SK-N-DZ (cell line): Measurements from ENCODE around the gene FAAH.

Experiments
- DNase-seq: peaks from one replicate; pipeline ENCODE4 v3.0.0-alpha.2; 2015; ENCODE audit warnings: low spot score

The FAAH gene

DNA sequence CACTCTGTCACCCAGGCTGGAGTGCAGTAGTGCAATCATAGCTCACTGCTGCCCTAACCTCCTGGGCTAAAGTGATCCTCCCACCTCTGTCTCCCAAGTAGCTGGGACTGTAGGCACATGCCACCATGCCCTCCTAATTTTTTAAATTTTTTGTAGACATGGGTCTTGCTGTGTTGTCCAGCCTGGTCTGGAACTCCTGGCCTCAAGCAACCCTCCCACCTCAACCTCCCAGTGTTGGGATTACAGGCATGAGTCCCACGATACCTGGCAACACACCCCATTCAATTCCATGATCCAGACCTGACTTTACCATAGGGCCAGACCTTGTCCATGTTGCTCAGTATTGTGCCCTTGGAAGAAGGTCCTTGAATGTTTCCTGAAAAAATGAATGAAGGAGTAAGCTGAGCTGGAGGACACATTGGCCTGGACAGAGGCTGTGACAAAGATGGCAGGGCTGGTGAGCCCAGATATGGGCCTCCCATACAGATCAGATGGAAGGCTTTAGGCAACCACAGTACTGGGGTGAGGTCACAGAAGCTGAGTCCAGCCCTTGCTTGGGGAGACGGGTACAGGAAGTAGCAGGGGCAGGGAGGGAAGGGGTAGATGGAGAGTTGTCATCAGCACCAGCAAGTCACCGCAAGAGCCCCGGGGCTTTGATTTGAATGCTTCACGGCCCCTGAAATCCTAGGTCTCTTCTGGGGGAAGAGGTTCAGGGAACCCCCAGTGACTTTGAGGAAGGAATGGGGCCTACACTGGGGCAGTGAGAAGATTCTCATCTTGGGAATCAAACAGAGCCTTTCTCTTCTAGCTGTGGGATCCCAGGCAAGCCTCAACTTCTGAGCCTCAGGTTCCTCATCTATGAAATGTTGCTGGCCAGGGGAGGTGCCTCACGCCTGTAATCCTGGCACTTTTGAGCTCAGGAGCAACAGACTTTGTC, 55.4 kb downstream of the FAAH start:
- DNase-seq = no peak

DNA sequence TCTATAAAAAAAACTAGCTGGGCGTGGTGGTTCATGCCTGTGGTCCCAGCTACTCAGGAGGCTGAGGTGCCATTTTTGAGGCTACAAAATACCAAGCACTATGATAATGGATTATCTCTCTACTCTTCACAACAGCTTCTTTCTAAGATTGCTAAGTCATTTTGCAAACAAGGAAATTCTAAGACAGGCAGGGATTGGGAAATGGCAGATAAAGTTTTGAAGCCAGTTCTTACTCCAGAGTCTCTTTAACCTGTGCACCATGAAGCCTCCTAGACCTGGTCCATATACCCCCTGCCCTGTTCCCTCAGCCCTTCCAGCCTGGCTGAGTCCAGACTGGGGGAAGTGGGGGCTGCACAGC, 56.0 kb downstream of the FAAH start:
- no peak for DNase-seq

DNA sequence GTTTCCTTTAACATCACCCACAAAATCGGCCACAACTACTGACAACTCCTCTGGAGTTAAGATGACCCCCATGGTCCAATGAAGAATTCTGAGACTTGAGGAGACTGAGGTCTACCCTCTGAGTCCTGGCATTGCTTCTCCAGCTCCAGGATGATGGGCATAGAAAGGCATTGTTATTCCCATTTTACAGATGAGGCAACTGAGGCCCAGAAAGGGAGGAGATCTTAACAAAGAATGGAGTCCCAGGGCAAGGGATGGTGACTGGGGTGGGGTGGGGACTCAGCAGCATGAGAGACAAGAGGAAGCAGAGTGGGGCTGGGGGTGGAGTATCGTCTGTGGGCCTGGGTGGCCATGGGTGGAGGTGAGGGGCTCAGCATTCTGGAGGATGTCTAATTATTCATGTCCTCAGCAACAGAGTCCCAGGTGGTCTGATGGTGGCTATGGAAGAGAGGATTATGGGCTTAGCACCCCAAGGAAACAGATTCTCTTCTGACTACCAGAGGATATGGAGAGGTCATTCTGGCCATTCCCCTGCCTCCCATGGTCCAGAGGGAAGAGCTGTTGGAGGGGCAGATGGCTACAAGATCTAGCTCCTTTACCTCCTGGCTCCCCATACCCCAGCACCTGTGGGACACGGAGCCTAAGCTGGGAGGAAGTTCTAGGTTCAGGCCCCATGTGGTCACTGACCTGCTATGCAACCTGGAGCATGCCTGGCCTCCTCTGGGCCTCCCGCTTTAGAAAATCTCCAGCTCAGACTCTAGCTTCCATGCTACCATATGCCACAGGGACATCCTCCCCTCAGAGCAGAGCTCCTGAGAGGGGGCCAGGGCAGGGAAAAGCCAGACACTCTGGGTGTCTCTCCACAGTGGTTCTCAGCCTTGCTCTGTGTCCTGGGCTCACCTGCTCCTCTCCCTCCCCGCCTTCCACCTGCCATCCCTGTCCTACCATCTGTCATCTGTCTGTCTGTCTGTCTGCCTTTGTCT, 58.1 kb downstream of the FAAH start:
- no peak for DNase-seq

DNA sequence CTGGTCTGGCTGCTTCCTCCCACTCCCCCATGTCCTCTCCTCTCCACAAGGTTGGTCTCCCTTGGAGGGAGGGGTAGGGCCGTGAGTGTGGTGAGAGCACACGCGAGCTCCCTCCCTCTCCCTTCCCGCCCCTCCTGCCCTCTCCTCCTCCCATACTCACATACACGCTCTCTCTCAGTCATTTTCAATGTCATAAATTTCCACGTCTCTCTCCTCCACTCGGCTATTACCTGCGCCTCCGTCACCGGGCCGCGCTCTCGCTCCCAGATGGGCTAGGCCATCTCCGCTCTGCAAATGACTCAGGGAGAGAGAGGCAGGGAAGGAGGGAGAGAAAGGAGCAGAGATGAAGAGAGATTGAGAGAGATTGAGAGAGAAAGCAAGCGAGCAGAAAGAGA, 58.8 kb downstream of the FAAH start:
- no peak for DNase-seq

DNA sequence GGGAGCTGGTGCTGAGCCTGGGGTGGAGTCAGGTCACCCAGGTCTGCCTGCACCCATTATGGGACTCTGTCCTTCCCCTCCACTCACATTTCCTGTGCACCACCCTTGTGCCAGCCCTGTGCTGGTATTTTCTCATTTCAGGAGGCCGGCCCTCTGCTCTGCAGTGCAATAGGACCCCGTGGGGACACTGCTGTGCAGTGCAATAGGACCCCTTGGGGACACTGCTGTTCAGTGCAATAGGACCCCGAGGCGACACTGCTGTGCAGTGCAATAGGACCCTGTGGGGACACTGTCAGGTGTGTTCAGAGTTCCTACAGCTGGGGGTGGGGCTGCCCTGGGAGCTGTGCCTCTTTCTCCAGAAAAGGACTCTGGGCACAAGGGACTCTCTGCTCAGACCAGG, 59.3 kb downstream of the FAAH start:
- DNase-seq = no peak

DNA sequence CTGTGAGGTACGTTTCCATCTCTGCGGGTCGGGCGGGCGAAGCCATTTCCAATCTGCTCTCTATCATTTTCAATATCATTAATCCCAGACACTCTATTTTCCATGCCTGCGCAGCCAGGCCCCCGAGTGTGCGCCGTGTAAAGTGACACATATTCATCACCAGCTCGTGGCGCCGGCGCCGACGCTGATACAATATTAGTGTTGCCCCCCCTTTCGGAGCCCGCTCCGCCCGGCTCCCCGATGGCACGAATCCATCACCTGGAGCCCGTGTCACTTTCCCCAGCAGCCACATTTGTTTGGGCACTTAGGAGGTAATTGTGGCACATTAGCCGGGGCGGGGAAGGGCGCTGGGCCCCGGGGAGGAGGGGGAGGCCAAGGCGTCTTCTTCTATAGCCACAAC, 61.8 kb downstream of the FAAH start:
- no peak for DNase-seq

DNA sequence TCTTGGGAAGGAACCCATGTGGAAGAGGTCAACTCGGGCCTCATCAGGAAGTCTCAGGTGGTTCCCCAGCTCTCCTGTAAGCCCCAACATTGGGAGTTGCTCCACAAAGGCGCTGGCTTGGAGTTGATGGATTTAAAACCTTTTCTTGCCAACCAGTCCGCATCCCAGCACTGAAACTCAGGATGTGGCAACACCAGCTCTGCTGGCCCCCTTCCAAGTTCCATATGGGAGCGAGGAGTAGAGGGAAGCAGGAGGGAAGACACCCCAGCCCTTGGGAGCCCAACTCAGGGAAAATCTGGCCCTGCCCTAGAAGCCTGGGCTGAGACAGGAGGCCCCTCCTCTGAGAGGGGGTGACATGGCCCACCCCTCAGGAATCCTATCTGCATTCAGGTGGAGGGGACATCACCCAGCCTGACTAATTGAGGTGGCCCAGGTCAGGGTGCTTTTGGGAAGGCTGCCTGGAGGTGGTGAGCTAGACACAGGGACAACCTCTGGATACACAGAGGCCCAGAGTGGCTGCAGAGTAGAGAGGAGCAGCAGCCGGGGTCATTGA, 62.4 kb downstream of the FAAH start:
- DNase-seq = no peak

DNA sequence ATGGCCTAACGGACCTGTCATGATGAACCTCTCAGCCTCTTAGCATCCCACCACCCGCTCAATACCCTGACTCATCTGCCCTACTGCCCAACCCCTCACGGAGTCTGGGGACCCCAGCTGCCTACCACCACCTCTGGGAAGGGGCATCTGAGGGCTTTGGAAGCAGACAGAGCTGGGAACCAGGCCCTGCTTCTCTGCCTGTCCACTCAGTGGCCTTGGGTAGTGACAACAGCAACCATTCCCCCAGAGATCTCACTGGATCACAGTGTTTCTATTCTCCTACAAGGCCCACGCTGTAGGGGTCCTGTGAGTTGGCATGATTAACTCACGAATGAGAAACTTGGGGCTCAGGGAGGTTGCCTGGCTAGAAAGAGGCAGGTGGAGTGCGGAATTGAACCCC, 63.1 kb downstream of the FAAH start:
- no peak for DNase-seq

DNA sequence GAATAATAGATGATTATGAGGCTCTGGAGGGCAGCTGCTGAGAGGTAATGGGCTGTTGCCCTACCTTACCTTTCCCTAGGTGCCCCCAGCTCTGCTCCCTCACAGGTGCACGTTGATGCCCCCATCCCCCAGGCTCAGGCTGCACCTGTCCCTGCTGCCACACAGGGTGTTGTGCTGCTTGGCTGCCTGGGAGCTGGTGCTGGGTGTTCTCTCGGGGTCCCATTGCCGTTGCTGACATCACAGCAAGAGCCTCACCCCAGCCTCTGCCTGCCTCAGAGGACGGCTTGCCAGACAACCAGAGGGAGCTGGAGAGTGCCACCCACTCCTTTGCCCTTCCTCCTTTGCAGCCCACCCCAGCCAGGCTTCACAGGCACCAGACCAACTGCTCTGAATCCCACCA, 64.1 kb downstream of the FAAH start:
- DNase-seq = no peak

DNA sequence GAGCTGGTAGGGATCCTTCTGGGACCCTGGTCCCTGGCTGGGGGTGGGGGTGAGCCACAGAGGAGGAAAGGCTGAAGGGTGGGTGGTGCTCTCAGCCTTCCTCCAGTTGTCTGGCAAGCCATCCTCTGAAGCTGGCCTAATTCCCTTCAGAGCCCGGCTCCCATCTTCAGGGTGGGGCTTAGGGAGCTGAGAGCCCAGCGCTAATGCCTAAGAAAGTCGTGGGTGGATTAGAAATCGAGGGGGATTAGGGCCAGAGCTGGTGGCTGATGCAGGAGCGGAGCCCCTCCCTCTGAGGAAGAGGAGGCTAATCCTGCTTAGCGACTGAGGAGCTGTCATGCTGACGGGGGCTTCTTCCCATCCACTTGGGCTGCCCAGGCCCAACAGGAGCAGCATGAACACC, 64.7 kb downstream of the FAAH start:
- no peak for DNase-seq

DNA sequence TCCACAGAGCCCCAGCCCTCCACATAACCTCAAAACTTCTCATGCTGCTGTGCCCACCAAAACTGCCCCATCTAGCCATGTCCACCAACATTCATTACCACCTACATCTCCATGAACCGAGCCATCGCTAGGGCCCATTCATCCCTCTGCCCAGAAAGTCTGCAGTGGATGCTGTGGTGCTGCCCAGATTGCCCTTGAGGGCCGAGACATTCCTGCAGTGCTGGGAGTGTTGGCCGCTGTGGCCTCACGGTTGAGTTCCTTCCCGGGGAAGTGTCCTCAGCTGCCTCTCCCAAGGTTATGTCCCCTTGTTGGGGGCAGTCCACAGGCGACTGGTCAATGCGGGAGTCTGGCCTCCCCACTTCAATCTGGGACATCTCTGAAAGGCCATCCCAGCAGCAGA, 65.2 kb downstream of the FAAH start:
- DNase-seq = no peak

DNA sequence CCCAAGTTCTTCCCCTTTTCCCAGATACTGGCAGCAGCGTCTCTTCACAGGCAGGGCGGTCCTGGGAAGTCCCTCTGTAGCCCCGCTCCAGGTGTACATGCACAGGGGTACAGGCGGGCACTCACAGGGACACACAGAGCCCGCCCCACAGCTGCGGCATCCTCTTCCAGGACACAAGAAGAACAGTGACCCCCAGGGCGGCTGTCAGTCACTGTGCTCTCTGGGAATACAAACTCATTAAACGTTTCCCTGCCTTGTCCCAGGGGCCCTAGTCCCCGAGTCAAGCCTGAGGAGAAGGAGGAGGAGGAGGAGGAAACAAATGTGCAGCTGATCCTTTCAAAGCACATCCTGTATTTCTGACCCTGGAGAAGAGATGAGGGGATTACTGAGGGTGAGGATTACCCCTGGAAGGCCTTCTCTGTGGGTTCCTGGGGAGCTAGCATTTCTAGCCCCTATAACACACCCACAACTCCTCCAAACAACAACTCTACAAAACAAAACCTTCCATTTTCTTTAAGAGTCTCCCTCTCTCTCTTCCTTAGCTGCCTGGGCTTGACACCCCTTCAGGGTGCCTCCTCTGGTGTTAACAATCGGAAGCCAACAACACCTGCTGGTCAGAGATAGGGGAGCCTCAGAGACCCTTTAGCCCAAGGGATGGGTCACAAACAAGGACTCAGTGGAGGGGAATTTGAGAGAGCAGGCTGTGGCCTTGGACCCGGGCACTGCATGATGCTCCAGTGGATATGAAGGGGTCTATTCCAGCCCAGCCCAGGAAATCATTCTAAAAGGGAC, 67.1 kb downstream of the FAAH start:
- DNase-seq = no peak

DNA sequence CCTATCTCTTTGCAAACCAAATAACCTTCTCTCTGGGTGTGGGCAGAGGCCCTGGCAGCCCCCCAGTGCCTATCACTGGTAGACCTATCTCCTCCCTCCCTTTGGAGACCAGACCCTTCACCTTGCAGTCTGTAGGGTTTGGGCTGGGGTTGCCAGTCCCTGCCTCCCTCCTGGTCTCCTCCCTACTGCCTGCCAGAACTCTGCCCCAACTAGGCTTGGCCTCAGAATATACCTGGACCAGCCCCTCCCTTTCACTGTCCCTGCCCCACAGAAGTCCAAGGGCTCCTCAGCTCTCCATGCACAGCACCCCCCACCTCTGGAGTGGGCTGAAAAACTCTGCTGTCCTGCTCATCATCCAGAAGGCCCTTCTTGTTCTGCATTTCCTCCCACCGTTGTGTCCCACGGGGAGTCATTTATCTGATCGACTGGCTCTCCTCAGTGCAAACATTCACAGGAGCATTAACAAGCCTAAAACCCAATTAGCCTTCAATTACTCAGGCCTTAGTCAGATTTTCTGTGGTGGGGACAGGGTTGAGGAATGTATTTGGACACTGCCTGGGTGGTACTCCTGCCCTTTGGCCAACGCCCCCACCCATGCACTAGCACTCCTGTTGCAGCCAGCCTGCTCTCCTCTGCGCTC, 67.8 kb downstream of the FAAH start:
- DNase-seq = peak; percentile 87
